Left kidney (tissue), 8 donors: ENCODE results near the gene CES3. TPM values are rescaled to one million over a fixed set of nuclear protein-coding genes. Genes with fewer than 3 reads are reported as not detected.

Experiments
- DNase-seq: peaks from one replicate; pipeline ENCODE4 v3.0.0-alpha.2; 2013
- long read RNA-seq, 8 donors: transcript quantifications; one replicate each; lab custom pipeline, GENCODE V29; 2026
- polyA plus RNA-seq: library from polyadenylated mRNA; unstranded; fragments of 120-200 nt; gene quantifications from one replicate; pipeline ENCODE4 v1.2.1, GENCODE V29; 2013; ENCODE audit not compliant: insufficient read length

Gene CES3
- polyA plus RNA-seq = 4.1 TPM
- long read RNA-seq, donor 1, partial matches to known transcripts = 0 of 1 reads
- long read RNA-seq, donor 1, other reads (novel, unspliced or antisense) = 0 of 1 reads
- long read RNA-seq, donor 2, partial matches to known transcripts = 0 of 1 reads
- long read RNA-seq, donor 2, other reads (novel, unspliced or antisense) = 0 of 1 reads
- long read RNA-seq, donor 3, partial matches to known transcripts = 0 of 1 reads
- long read RNA-seq, donor 3, other reads (novel, unspliced or antisense) = 0 of 1 reads
- long read RNA-seq, donor 4 = 0 reads
- long read RNA-seq, donor 5 = 0 reads
- long read RNA-seq, donor 6 = 0 reads
- long read RNA-seq, donor 7, partial matches to known transcripts = 0 of 1 reads
- long read RNA-seq, donor 7, other reads (novel, unspliced or antisense) = 0 of 1 reads
- long read RNA-seq, donor 8 = 0 reads

DNA sequence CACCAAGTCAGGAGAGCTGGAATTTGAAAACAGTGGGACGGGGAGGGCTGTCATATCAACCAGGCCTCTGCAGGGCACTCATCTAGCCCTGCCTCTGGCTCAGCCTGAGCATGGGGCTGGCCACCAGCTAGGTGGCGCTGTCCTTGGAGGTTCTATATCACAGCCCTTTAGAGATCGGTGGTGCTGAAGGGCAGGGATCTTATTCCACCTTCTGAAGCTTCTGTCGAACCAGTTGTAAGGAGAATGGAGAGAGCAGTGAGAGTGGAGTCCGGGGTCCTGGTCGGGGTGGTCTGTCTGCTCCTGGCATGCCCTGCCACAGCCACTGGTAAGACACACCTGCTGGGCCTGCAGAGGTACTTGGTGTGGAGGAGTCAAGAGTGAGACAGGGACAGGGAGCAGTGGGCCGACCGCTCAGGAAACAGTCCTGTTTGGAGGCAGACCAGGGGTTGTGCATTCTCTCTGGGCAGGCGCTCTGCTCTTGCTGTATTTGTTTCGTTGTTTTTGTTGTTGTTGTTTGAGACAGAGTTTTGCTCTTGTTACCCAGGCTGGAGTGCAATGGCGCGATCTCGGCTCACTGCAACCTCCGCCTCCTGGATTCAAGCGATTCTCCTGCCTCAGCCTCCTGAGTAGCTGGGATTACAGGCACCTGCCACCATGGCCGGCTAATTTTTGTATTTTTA is at the start of gene CES3:
Gene CES3 (plus strand): TSS at position 202 of the 680 bp plus-strand sequence. CDS start 42 bp downstream, at position 244.
- peak; percentile 46 for DNase-seq

GRCh38 chr16:66911801-66912200 is 49.3 kb upstream of the CES3 start:
- no peak for DNase-seq

GRCh38 chr16:66913081-66913480 is 48.0 kb upstream of the CES3 start:
- DNase-seq = no peak

DNA sequence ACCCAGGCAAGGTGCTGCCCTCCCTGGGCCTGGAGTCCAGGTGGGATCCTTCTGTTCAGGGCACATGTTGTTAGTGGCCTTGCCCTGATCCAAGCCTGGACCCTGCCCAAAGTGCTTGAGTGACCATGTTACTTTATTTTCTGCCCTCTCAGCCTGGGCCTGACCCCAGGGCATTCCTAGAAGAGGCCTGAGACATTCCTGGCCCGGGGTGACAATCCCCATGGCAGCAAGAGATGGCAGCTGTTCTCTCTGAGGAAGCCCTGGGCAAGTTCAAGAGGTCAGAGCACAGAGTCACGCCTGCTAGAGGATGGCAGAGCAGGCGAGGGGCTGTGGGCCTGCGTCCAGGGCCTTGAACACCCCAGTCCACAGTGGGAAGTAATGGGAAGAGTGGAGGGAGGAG is 47.4 kb upstream of the CES3 start:
- DNase-seq = no peak

GRCh38 chr16:66914541-66914940 is 46.5 kb upstream of the CES3 start:
- no peak for DNase-seq

DNA sequence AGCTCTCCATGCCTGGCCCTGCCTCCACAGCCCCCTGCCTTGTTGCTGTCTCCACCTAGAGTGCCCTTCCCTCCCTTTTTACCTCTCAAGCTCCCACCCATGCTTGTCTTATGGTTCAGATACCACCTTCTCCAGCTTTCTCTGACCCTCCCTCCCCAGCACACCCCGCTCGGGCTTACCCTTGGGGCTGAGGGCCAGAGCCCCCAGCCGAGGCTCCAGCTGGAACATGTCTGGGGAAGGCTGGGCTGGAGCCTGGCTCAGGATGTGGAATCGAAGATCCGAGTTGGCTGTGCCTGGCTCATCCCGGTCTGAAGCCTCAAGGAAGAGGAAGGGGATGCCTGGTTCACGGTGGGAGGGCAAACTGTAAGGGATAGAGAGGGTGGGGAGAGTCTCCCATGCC is 46.0 kb upstream of the CES3 start:
- DNase-seq = no peak

DNA sequence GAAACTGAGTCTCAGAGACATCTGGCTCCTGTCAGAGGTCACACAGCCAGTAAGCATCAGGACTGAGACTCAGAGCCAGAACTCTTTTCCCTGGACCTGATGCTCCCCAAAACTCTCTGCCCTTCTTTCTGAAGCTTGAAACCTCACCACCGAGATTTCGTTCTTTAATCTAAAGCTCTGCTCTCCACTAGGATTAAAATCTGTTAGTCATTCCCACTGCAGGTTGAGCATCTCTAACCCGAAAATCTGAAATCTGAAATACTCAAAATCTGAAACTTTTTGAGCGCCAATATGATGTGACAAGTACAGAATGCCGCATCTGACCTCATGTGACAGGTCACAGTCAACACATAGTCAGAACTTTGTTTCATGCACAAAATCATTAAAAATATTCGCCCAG is 44.5 kb upstream of the CES3 start:
- DNase-seq = no peak

DNA sequence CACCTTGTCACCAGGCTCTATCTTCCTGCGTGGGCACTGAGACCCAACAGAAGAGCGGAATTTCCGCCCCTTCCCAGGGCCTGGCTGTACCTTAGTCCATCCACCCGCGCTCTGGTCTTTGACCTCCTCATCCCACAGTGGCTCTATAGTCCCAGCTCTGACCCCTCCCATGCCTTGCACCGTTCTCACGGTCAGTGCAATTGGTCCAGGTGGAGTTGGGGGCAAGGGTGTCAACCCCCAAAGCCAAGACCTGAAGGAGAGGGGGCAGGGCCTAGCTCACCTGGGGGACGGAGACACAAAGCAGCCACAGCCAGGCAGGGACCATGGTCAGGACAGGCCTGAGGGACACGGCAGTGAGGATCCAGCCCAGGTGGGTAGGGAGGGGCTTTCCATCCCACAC is 43.3 kb upstream of the CES3 start:
- DNase-seq = no peak

GRCh38 chr16:66918355-66918754 is 42.7 kb upstream of the CES3 start:
- DNase-seq = no peak

DNA sequence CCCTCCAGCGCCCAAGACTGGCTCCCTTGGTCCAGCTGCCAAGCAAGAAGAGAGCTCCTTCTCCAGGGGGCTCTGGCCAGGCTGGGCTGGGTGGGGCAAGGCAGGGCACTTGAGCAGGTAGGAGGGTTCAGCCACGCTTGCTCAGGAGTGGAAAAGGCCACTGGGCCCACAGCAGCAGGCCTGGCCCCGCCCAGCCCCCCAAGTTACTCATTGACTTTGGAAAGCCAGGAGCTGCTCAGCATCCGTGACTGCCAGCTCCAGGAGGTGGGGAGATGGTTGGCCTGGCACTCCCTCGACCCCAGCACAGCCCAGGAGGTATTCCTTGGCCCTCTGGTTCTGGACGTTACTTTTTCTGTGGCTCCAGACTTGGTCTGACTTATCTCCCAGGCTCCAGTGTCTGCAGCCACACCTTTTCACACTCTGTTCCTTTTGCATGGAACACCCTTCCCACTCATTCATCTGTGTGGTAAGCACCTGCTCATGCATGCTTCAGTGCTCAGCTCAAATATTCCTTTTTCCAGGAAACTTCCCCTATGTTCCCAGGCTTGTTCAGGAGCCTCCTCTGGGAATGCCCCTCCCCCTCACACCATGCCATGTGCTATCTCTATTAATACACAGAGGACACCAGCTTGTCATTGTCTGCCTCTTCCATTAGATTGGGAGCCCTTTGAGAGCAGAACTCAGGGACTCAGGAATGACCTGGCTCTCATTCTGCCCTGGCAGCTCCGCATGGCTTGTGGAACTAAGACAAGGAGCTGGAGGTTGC is 42.1 kb upstream of the CES3 start, which contains the start of gene CDH16:
Gene CDH16 (minus strand): TSS at position 83 of the 766 bp plus-strand sequence. CDS start 820 bp downstream, outside the sequence.
- peak; percentile 72 for DNase-seq

- no peak for DNase-seq
Measured at GRCh38 chr16:66919569-66920298, 41.3 kb upstream of the CES3 start.

DNA sequence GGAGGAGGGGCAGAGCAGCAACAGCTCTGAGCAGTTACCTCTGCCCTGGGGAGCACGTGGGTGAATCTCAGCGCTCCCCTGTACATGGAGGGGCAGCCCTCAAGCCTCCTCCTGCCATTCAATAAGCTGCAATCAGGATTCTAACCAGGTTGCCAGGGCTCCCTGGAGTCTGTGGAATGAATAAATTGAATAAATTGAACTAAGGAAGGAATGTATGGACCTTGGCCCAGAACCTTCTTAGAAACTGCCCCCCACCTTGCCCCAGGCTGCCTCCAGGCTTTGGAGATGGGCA is 40.8 kb upstream of the CES3 start:
- DNase-seq = no peak

DNA sequence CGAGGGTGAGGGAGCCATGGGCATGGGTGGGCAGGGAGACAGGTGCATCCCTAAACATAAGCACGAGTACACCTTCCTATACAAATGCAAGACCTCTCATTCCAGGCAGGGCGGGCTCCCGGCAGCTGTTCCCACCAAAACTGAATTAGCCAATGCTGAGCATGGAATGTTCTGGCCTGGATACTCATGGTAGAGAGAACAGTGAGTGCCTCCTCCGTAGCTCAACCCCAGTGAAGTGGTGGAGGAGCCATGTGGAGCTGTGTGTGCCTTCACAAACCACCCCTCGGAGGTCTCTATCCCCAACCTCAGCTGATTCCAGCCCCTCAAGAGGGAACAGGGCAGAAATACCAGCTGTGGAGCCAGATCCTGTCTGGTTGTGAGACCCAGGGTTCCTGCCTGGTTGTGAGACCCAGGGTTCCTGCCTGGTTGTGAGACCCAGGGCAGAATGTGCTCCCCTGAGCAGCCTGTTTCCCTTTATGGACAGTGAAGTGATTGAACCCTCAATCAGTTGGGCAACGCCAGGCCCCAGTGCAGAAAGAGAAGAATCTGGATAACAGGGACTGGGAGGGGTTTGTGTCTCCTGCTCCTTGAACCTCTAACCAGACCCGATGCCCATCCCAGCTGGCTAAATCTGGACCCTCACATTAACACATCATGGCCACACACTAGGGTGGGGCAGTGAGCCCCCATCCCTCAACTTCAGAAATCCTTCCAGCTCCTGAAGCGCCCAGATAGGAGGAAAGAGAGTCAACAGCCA is 40.0 kb upstream of the CES3 start:
- DNase-seq = no peak

DNA sequence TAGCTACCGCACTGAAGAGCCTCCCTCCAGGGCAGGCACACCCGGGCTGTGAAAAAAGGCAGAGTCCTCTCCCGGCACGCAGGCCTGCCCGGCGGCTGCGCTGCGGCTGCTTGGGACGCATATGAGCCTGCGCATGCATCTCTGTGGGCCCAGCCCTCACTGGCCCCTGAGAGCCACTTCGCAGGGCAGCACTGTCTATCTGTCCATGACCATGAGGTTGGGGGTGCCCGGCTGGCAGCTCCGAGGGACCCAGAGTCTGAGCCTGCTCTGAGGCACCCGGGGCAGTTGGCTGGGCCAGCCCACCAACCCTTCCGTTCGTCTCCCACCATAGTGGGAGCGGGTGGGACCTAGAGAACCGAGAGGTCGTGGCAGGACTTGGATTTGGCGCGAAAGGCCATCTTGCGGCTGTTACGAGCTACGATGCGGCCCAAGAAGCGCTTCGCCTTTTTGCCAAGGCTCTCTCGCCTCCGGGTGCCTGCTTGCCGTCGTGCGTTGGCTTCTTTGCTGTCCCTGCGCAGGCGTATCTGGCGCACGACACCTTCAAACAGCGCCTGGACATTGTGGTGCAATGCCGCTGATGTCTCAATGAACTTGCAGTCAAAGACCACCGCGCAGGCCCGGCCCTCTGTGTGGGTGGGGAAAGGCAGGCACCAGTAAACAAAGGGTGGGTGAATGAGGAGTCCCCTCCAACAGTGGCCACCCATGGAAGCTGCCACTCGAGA is 39.2 kb upstream of the CES3 start:
- no peak for DNase-seq

GRCh38 chr16:66923247-66923731 is 37.8 kb upstream of the CES3 start:
- DNase-seq = no peak

- no peak for DNase-seq
Measured at GRCh38 chr16:66923866-66924265, 37.2 kb upstream of the CES3 start.

- no peak for DNase-seq
Measured at GRCh38 chr16:66924527-66925321, 36.3 kb upstream of the CES3 start.

- no peak for DNase-seq
Measured at GRCh38 chr16:66925322-66925840, 35.7 kb upstream of the CES3 start, which contains the start of gene RRAD. RRAD (minus strand) TSS chr16:66925535; CDS start chr16:66925179, 356 bp downstream.
